ENCODE measurements around the gene RIT1.

Gene RIT1

DNA sequence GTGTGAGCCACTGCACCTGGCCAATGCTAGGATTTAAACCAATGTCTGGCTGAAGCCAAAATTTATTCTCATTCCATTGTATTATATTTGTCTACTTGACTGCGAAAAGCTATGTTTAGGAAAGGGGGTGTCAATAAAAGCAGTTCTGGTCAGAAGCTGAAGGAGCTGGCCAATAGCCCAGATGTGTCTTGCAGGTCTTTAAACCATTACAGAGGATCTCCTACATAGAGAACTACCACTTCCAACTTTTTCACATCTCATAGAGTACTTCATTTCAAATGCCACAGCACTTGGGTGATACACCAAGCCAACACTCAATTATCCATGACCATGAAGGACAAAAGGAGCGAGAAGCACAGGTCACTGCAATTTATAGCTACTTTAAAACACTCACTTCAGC is 49.3 kb downstream of the RIT1 start:
- no peaks in the 10 kb centered on the region for H3K9me3 ChIP-seq (replicated peaks in 1 of 11)
- no peaks in the 10 kb centered on the region for H3K27me3 ChIP-seq
- no peak for TF ChIP-seq Cebpa-rat (IDR thresholded peaks at IDR 0.05)
- 0 out of 22 replicates have a peak overlapping the region, but pooled peaks of 1 of the 11 experiments have one; percentile 89 for H3K9ac ChIP-seq
- H3K4me1 ChIP-seq, result peaks cover 37 to 49% (median 41%) of the 10 kb centered on the region in 10 experiments
- peaks cover 0 to 35% (median 6%) of the 10 kb centered on the region in 11 experiments; a peak in 12 of 22 replicates for H3K36me3 ChIP-seq
- peak overlapping the region in 10 of 11 experiments; percentile 86 to 99 (median 90); a peak in 16 of 22 replicates for H3K4me2 ChIP-seq
- no peak overlapping the region for H3K4me3 ChIP-seq
- peaks cover 0 to 36% (median 0%) of the 10 kb centered on the region in 11 experiments; a peak in 3 of 22 replicates for H4K20me1 ChIP-seq
- peak overlapping the region in 2 of 11 experiments; percentile 90 to 95; a peak in 3 of 22 replicates for H3K27ac ChIP-seq

DNA sequence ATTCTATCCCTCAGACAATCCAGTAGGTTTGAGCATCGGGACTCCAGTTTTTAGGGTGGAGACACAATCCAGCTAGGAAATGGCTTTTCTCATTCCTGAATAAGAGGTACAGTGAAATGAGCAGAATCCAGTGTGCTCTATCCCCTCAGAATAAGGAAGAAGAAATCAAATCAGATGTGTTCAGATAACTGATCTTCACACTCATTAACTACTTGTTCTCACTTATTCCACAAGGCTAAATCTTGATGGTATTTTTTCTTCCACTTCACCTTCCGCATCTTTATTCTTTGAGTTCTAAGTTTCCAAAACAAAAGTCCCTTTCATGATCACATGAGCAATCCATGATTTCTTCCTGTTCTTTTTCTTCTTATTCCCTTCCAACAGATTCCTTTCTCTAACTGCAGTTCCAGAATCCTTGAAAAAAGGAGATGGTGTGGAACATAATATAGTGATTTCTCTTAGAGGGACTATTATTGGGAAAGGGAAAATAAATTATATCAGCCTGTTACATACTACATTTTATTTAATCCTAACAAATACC is 50.1 kb downstream of the RIT1 start:
- H3K27ac ChIP-seq, result peak overlapping the region; percentile 80 to 96 (median 94)
- peak overlapping the region; percentile 76 to 94 (median 88) for H3K9ac ChIP-seq
- H3K9me3 ChIP-seq (replicated peaks in 1 of 11), result no peaks in the 10 kb centered on the region
- peak overlapping the region; percentile 86 to 99 (median 90) for H3K4me2 ChIP-seq
- H4K20me1 ChIP-seq, result peaks cover 0 to 30% (median 0%) of the 10 kb centered on the region in 11 experiments; a peak in 3 of 22 replicates
- H3K27me3 ChIP-seq, result no peaks in the 10 kb centered on the region
- H3K4me3 ChIP-seq, result peak overlapping the region; percentile 64 to 76 (median 68)
- peaks cover 41 to 53% (median 46%) of the 10 kb centered on the region in 10 experiments for H3K4me1 ChIP-seq
- no peak for TF ChIP-seq Cebpa-rat (IDR thresholded peaks at IDR 0.05)
- peaks cover 0 to 32% (median 5%) of the 10 kb centered on the region in 11 experiments; a peak in 10 of 22 replicates for H3K36me3 ChIP-seq

DNA sequence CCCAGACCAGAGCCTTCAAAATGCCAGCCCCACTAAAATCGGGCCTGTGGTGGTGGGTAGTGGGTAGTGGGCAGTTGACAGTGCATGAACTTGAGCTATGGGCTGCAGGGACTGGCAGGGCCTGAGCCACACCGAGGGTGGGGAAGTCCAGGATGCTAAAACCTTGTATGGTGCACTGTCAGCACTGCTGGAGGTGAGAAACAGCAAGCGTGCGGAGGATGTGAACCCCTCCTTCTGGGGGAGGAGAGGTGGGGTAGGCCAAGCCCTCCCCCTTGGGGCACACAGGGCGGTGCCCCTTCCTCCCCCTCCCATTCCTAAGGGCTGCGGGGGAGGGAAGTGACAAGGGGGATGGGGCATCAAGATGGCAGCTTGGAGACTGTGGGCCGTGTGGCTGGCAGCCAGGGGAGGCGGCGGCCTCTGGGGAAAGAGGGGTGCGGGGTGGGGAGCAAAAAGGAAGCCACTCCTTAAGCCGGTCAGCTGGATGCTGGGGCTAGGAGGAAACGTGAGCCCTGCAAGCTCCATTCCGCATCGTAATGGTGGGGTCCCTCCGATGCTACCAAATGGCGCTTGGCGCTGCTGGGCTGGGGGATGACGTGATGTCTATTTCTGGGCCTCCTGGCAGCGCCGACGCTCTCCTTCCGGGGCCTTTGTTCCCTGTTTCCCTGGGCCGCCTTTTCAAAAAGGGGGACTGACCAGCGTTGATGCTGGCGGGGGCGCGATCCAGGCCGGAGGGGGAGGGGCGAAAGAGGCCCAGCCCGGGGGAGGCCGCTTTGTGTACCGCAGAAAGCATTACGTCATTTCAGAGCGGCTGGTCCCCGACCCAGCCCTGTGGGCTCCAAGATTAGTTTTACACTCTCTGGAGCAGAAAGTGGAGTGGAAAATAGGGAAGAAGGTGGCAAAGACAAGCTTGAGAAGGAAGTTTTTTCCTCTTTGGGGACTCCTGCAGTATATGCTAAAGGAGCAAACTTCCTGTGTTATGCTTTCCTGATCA is 51.0 kb downstream of the RIT1 start:
- peaks cover 47 to 62% (median 53%) of the 10 kb centered on the region in 10 experiments for H3K4me1 ChIP-seq
- H3K9me3 ChIP-seq (replicated peaks in 1 of 11), result no peaks in the 10 kb centered on the region
- peak overlapping the region; percentile 64 to 76 (median 68) for H3K4me3 ChIP-seq
- peaks cover 0 to 28% (median 12%) of the 10 kb centered on the region in 11 experiments; a peak in 17 of 22 replicates for H3K36me3 ChIP-seq
- peaks cover 0 to 28% (median 0%) of the 10 kb centered on the region in 11 experiments; a peak in 3 of 22 replicates for H4K20me1 ChIP-seq
- TF ChIP-seq Cebpa-rat (IDR thresholded peaks at IDR 0.05), result peak in 2 of 11 experiments; percentile 16 to 31; a peak in 2 of 22 replicates
- H3K27ac ChIP-seq, result peak overlapping the region; percentile 80 to 96 (median 94)
- peak overlapping the region; percentile 86 to 99 (median 90) for H3K4me2 ChIP-seq
- H3K27me3 ChIP-seq, result no peaks in the 10 kb centered on the region
- peak overlapping the region; percentile 76 to 94 (median 88) for H3K9ac ChIP-seq

DNA sequence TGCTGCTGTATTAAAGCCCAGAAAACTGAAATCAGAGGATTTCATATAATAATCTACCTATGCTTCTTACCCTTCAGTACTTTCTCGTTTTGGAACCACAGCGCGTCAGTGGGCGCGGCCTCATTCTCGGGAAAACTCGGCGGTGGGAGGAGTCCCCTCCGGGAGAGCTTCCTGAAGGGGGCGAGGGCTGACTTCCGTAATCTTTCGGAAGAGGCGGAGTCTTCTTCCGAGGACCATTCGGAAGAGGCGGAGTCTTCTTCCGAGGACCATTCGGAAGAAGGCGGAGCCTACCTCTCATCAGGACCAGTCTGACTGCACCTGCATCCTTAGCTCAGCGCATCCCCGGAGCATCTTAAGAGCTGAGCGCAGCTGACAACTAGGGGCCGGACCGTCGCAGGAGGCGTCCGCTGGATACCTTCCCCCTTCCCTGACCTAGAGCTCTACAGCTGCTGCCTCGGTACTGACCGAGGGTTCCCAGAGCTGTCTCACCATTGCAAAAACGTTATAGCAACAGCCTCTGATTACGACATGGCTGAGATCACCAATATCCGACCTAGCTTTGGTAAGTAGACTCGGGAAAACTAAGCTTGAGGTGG is 51.8 kb downstream of the RIT1 start, which contains the start of gene SYT11:
Gene SYT11 (plus strand): TSS at position 334 of the 596 bp plus-strand sequence. CDS start 195 bp downstream, at position 529.
- peaks cover 8 to 35% (median 20%) of the 10 kb centered on the region in 11 experiments for H3K36me3 ChIP-seq
- peaks cover 47 to 62% (median 51%) of the 10 kb centered on the region in 10 experiments for H3K4me1 ChIP-seq
- 0 out of 22 replicates have a peak, but pooled peaks of 1 of the 11 experiments have one; percentile 8 for TF ChIP-seq Cebpa-rat (IDR thresholded peaks at IDR 0.05)
- H3K9ac ChIP-seq, result peak within 1 kb of the TSS; percentile 76 to 94 (median 88)
- peak within 1 kb of the TSS; percentile 80 to 96 (median 94) for H3K27ac ChIP-seq
- no peaks in the 10 kb centered on the region for H3K9me3 ChIP-seq (replicated peaks in 1 of 11)
- peaks cover 0 to 20% (median 0%) of the 10 kb centered on the region in 11 experiments; a peak in 3 of 22 replicates for H4K20me1 ChIP-seq
- H3K4me2 ChIP-seq, result peak within 1 kb of the TSS; percentile 86 to 99 (median 90)
- H3K4me3 ChIP-seq, result peak within 1 kb of the TSS; percentile 64 to 76 (median 68)
- no peaks in the 10 kb centered on the region for H3K27me3 ChIP-seq

DNA sequence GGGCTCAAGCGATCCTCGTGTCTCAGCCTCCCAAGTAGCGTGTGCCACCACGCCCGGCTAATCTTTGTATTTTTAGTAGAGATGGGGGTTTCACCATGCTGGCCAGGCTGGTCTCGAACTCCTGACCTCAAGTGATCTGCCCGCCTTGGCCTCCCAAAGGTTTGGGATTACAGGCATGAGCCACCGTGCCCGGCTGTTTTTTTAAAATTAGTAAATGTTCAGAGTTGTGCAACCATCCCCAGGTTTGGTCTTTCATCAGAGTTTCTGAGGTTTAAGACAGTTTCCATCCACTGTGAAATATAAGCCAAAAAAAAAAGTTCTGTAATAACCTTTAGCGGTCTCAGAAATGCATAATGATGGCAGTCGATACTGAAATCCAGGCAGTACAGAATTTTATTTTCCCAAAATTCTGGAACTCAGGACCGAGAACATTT is 52.3 kb downstream of the RIT1 start:
- TF ChIP-seq Cebpa-rat (IDR thresholded peaks at IDR 0.05), result peak in 2 of 11 experiments; percentile 11 to 44; a peak in 1 of 22 replicates
- Histone ChIP-seq H3K27me3 (no peaks in the 10 kb centered on the region), H3K4me1 (peaks cover 42 to 57% (median 49%) of the 10 kb centered on the region in 10 experiments), H3K4me3 (peak overlapping the region; percentile 64 to 76 (median 68)), H3K36me3 (peaks cover 13 to 40% (median 25%) of the 10 kb centered on the region in 11 experiments), H3K9me3 (replicated peaks in 1 of 11) (no peaks in the 10 kb centered on the region), H3K4me2 (peak overlapping the region; percentile 72 to 99 (median 88)), H3K27ac (peak overlapping the region in 10 of 11 experiments; percentile 60 to 96 (median 92); a peak in 20 of 22 replicates), H3K9ac (peak overlapping the region; percentile 55 to 94 (median 86); a peak in 18 of 22 replicates), H4K20me1 (peaks cover 0 to 15% (median 0%) of the 10 kb centered on the region in 11 experiments; a peak in 4 of 22 replicates)

DNA sequence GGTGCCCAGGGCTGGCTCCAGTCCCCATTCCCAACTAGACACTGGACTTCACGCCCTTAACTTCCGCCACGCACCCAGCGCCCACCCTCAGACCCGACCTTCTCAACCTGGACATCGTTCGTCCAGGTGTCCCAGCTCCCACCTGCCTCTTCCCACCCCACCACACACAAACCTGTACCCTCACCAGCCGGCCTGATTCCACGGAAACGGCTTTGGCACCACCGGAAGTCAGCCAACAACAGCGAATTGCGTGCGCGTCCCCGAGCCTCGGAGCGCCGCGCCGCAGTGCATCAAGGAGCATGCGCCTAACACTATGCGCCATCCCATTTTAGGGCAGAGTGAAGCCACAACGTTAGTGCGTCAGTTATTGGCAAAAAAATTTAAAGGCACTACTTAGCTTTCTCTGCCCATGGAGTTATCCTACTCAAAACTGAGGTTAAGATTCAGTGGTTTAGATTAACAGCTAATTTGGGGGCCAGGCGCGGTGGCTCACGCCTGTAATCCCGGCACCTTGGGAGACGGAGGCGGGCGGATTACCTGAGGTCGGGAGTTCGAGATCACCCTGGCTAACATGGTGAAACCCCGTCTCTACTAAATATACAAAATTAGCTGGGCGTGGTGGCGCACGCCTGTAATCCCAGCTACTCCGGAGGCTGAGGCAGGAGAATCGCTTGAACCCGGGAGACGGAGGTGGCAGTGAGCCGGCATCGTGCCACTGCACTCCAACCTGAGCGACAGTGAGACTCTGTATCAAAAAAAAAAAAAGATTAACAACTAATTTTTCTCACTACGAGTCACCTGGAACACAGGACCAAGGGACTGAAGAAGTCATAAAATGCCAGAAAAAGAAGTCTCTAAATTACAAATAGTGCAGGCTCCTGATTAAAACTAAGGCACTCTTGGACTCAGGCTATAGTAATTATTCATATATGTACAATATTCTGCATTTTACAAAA is 53.9 kb downstream of the RIT1 start, which contains the start of gene GON4L:
Gene GON4L (minus strand): TSS at position 240 of the 956 bp plus-strand sequence. CDS start 3,434 bp downstream, outside the sequence.
- Histone ChIP-seq H3K27ac (peak within 1 kb of the TSS; percentile 78 to 95 (median 87)), H3K27me3 (no peaks in the 10 kb centered on the region), H3K4me1 (peaks cover 44 to 57% (median 53%) of the 10 kb centered on the region in 10 experiments), H3K4me2 (peak within 1 kb of the TSS; percentile 86 to 96 (median 93)), H3K9ac (peak within 1 kb of the TSS; percentile 83 to 97 (median 92)), H4K20me1 (peaks cover 3 to 23% (median 6%) of the 10 kb centered on the region in 11 experiments; a peak in 18 of 22 replicates), H3K9me3 (replicated peaks in 1 of 11) (no peaks in the 10 kb centered on the region), H3K4me3 (peak within 1 kb of the TSS; percentile 78 to 97 (median 87)), H3K36me3 (peaks cover 28 to 42% (median 38%) of the 10 kb centered on the region in 11 experiments)
- no peak for TF ChIP-seq Cebpa-rat (IDR thresholded peaks at IDR 0.05)

Measured in BLaER1 treated with 17β-estradiol and CSF1 and Interleukin-3, amounts not matched to agents 10 nM and 100 nM (cell line).